ENCODE results near the gene NPB. TPM values are rescaled to one million over a fixed set of nuclear protein-coding genes. Genes with fewer than 3 reads are reported as not detected.
A peak's percentile ranks its signal among the peaks of the same experiment; 100 is the strongest.

Gene NPB
- total and polyA plus RNA-seq, 4 donors = 0.58 to 2.4 (median 1.0) TPM; not detected in 1

- DNase-seq = no peak
- ATAC-seq (ENCODE audit: low FRiP score) = no peak
- Histone ChIP-seq H3K36me3 (ENCODE audit: control insufficient read depth in 1 of 2, insufficient read depth in 2 of 2, low read length in 1 of 2) (peaks cover 0 to 2% of the 10 kb centered on the region in 2 donors), H3K27ac (ENCODE audit: low read depth in 1 of 2, low read length in 2 of 2) (no peak overlapping the region), H3K9me3 (ENCODE audit: control insufficient read depth, low read length) (no peaks in the 10 kb centered on the region), H3K4me3 (ENCODE audit: low read length in 2 of 2) (no peak overlapping the region), H3K4me1 (ENCODE audit: control insufficient read depth in 1 of 2, insufficient read depth in 2 of 2, low read length in 2 of 2) (no peaks in the 10 kb centered on the region), H3K27me3 (ENCODE audit: control insufficient read depth in 1 of 2, insufficient read depth in 2 of 2, low read length in 1 of 2) (no peaks in the 10 kb centered on the region)
- WGBS, 2 donors = 90% methylated on average over 5 of the region's 5 CpGs
- intact Hi-C loops (cut with DNase I) = no loop called here
Measured at GRCh38 chr17:81879121-81879520, 22.9 kb upstream of the NPB start.

DNA sequence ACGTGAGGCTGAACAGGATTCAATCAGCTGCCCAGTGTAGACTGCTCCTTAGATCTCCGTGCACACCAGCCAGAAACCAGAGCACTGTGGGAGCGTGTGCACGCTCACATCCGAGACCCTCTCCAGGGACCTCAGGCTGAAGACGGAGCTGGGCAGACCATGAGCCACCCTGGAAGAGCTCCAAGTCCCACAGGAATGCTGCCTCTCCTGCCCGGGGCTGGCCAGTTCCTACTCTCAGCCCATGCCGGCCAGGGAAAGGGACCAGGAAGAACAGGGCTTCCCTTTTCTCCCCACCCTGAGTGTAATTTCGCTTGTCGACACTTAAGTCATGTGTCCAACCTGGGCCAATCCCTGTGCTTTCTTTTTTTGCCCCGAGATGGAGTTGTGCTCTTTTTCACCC, 17.5 kb upstream of the NPB start:
- Histone ChIP-seq H3K27me3 (ENCODE audit: control insufficient read depth in 1 of 2, insufficient read depth in 2 of 2, low read length in 1 of 2) (no peaks in the 10 kb centered on the region), H3K27ac (ENCODE audit: low read depth in 1 of 2, low read length in 2 of 2) (no peak overlapping the region), H3K9me3 (ENCODE audit: control insufficient read depth, low read length) (no peaks in the 10 kb centered on the region), H3K4me1 (ENCODE audit: control insufficient read depth in 1 of 2, insufficient read depth in 2 of 2, low read length in 2 of 2) (no peaks in the 10 kb centered on the region), H3K4me3 (ENCODE audit: low read length in 2 of 2) (no peak overlapping the region), H3K36me3 (ENCODE audit: control insufficient read depth in 1 of 2, insufficient read depth in 2 of 2, low read length in 1 of 2) (peaks cover 0 to 7% of the 10 kb centered on the region in 2 donors)
- intact Hi-C loops (cut with DNase I) = no loop called here
- 7 to 10% methylated on average over 11 of the region's 11 CpGs for WGBS, 2 donors
- DNase-seq (peak in 1 of 2 donors; percentile 77), ATAC-seq (ENCODE audit: low FRiP score) (peak; percentile 47)

GRCh38 chr17:81884968-81885367, 17.1 kb upstream of the NPB start:
- intact Hi-C loops (cut with DNase I) = no loop called here
- no peak overlapping the region for H3K4me3 ChIP-seq (ENCODE audit: low read length in 2 of 2)
- 83% methylated on average over 5 of the region's 5 CpGs for WGBS, 2 donors
- no peak for ATAC-seq (ENCODE audit: low FRiP score)
- peaks cover 0 to 7% of the 10 kb centered on the region in 2 donors for H3K36me3 ChIP-seq (ENCODE audit: control insufficient read depth in 1 of 2, insufficient read depth in 2 of 2, low read length in 1 of 2)
- H3K9me3 ChIP-seq (ENCODE audit: control insufficient read depth, low read length) = no peaks in the 10 kb centered on the region
- peak in 1 of 2 donors; percentile 68 for DNase-seq
- no peaks in the 10 kb centered on the region for H3K4me1 ChIP-seq (ENCODE audit: control insufficient read depth in 1 of 2, insufficient read depth in 2 of 2, low read length in 2 of 2)
- H3K27me3 ChIP-seq (ENCODE audit: control insufficient read depth in 1 of 2, insufficient read depth in 2 of 2, low read length in 1 of 2) = no peaks in the 10 kb centered on the region
- H3K27ac ChIP-seq (ENCODE audit: low read depth in 1 of 2, low read length in 2 of 2) = peak overlapping the region in 1 of 2 donors; percentile 26

DNA sequence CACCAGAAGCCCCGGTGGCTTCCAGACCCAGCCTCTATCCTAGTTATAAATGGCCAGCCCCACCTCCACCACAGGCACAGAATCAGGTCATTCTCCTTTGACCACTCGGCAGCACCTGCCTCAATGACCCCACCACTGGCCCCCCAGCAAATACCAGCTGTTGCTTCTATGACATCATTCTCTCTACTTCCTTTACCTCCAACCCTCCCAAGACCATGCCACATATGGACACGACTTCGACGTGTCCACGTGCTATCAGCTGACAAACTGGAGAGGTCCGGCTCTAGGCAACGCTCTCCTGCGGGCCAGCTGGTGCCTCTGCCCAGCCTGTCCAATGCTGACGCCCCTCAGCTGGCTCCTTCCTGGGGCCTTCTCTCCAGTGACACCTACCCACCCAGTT, 16.6 kb upstream of the NPB start:
- Histone ChIP-seq H3K9me3 (ENCODE audit: control insufficient read depth, low read length) (no peaks in the 10 kb centered on the region), H3K36me3 (ENCODE audit: control insufficient read depth in 1 of 2, insufficient read depth in 2 of 2, low read length in 1 of 2) (peaks cover 0 to 7% of the 10 kb centered on the region in 2 donors)

DNA sequence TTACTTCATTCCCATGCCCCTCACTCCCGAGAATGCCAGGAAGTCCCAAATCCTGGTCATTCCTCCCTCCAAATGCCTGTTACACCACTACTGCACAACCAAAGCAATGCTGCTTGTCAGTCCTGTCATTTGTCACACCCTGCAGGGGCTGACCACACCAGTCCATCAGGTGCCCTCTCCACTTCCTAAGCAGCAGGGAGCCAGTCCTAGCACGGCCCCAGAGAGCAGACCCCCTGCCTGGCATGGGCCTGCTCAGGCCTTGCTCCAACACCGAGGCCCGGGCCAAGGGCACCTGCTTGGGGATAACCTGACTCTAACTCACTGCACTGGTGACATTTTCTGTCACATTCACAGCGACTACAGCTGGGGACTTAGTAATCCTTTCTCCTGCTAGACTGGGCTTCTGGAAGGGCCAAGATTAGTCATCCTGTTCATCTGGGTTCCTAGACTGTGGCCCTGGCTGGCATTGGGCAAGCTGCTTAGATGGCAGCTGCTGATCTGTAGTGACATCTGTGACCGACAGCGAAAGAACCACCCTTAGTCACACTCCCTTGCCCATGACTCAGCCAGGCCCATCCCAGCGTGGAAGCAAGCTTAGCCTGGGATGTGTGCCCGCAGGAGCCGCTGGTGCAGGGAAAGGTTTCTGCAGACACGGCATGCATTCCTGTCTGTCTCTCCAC, 16.0 kb upstream of the NPB start:
- Histone ChIP-seq H3K27ac (ENCODE audit: low read depth in 1 of 2, low read length in 2 of 2) (no peak overlapping the region), H3K4me3 (ENCODE audit: low read length in 2 of 2) (no peak overlapping the region), H3K36me3 (ENCODE audit: control insufficient read depth in 1 of 2, insufficient read depth in 2 of 2, low read length in 1 of 2) (peaks cover 0 to 7% of the 10 kb centered on the region in 2 donors), H3K9me3 (ENCODE audit: control insufficient read depth, low read length) (no peaks in the 10 kb centered on the region), H3K4me1 (ENCODE audit: control insufficient read depth in 1 of 2, insufficient read depth in 2 of 2, low read length in 2 of 2) (no peaks in the 10 kb centered on the region), H3K27me3 (ENCODE audit: control insufficient read depth in 1 of 2, insufficient read depth in 2 of 2, low read length in 1 of 2) (no peaks in the 10 kb centered on the region)
- intact Hi-C loops (cut with DNase I) = no loop called here
- ATAC-seq (ENCODE audit: low FRiP score) (no peak), DNase-seq (peak in 1 of 2 donors; percentile 48)
- 76 to 84% methylated on average over 11 of the region's 11 CpGs for WGBS, 2 donors

More for the DNA sequence above, 16.6 kb upstream of the NPB start:
- intact Hi-C loops (cut with DNase I) = no loop called here
- H3K27me3 ChIP-seq (ENCODE audit: control insufficient read depth in 1 of 2, insufficient read depth in 2 of 2, low read length in 1 of 2) = no peaks in the 10 kb centered on the region
- H3K4me3 ChIP-seq (ENCODE audit: low read length in 2 of 2) = no peak overlapping the region
- no peaks in the 10 kb centered on the region for H3K4me1 ChIP-seq (ENCODE audit: control insufficient read depth in 1 of 2, insufficient read depth in 2 of 2, low read length in 2 of 2)
- WGBS, 2 donors = 82 to 83% methylated on average over 10 of the region's 10 CpGs
- no peak for DNase-seq
- ATAC-seq (ENCODE audit: low FRiP score) = no peak
- no peak overlapping the region for H3K27ac ChIP-seq (ENCODE audit: low read depth in 1 of 2, low read length in 2 of 2)

GRCh38 chr17:81888105-81888987, 13.7 kb upstream of the NPB start:
- ATAC-seq (ENCODE audit: low FRiP score) (no peak), DNase-seq (no peak)
- Histone ChIP-seq H3K9me3 (ENCODE audit: control insufficient read depth, low read length) (no peaks in the 10 kb centered on the region), H3K27me3 (ENCODE audit: control insufficient read depth in 1 of 2, insufficient read depth in 2 of 2, low read length in 1 of 2) (no peaks in the 10 kb centered on the region), H3K4me1 (ENCODE audit: control insufficient read depth in 1 of 2, insufficient read depth in 2 of 2, low read length in 2 of 2) (no peaks in the 10 kb centered on the region), H3K27ac (ENCODE audit: low read depth in 1 of 2, low read length in 2 of 2) (no peak overlapping the region), H3K4me3 (ENCODE audit: low read length in 2 of 2) (no peak overlapping the region), H3K36me3 (ENCODE audit: control insufficient read depth in 1 of 2, insufficient read depth in 2 of 2, low read length in 1 of 2) (peaks cover 0 to 7% of the 10 kb centered on the region in 2 donors)
- WGBS, 2 donors = 90 to 92% methylated on average over 44 of the region's 44 CpGs
- intact Hi-C loops (cut with DNase I) = no loop called here

GRCh38 chr17:81888988-81889595, 12.9 kb upstream of the NPB start:
- WGBS, 2 donors = 92 to 93% methylated on average over 16 of the region's 16 CpGs
- DNase-seq = no peak
- no peak overlapping the region for H3K27ac ChIP-seq (ENCODE audit: low read depth in 1 of 2, low read length in 2 of 2)
- H3K36me3 ChIP-seq (ENCODE audit: control insufficient read depth in 1 of 2, insufficient read depth in 2 of 2, low read length in 1 of 2) = peaks cover 0 to 7% of the 10 kb centered on the region in 2 donors
- H3K4me3 ChIP-seq (ENCODE audit: low read length in 2 of 2) = no peak overlapping the region
- H3K9me3 ChIP-seq (ENCODE audit: control insufficient read depth, low read length) = no peaks in the 10 kb centered on the region
- intact Hi-C loops (cut with DNase I) = no loop called here
- no peaks in the 10 kb centered on the region for H3K27me3 ChIP-seq (ENCODE audit: control insufficient read depth in 1 of 2, insufficient read depth in 2 of 2, low read length in 1 of 2)
- ATAC-seq (ENCODE audit: low FRiP score) = no peak
- H3K4me1 ChIP-seq (ENCODE audit: control insufficient read depth in 1 of 2, insufficient read depth in 2 of 2, low read length in 2 of 2) = no peaks in the 10 kb centered on the region

DNA sequence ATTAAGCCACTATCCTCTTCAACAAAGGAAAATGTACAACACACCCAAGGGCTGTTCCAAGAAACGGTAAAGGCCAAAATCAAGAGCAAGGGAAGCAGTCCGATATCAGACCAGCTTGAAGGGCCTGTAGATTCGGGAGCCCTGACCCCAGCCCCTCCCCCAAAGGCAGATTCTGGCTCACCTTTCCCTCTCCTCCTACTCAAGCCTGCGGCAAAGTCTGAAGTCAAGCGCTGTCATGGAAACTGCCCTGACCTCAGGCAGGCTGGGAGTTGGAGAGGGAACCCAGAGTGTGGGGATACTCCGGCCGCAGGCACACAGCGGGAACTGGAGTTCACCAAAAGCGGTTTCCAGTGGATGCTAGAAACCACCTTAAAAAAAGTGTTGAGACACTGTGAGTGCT, 12.4 kb upstream of the NPB start:
- intact Hi-C loops (cut with DNase I) = no loop called here
- Histone ChIP-seq H3K36me3 (ENCODE audit: control insufficient read depth in 1 of 2, insufficient read depth in 2 of 2, low read length in 1 of 2) (peaks cover 0 to 7% of the 10 kb centered on the region in 2 donors), H3K4me3 (ENCODE audit: low read length in 2 of 2) (no peak overlapping the region), H3K4me1 (ENCODE audit: control insufficient read depth in 1 of 2, insufficient read depth in 2 of 2, low read length in 2 of 2) (no peaks in the 10 kb centered on the region), H3K27ac (ENCODE audit: low read depth in 1 of 2, low read length in 2 of 2) (no peak overlapping the region), H3K9me3 (ENCODE audit: control insufficient read depth, low read length) (no peaks in the 10 kb centered on the region), H3K27me3 (ENCODE audit: control insufficient read depth in 1 of 2, insufficient read depth in 2 of 2, low read length in 1 of 2) (no peaks in the 10 kb centered on the region)
- 87 to 89% methylated on average over 9 of the region's 9 CpGs for WGBS, 2 donors
- ATAC-seq (ENCODE audit: low FRiP score) (no peak), DNase-seq (no peak)

Measured in aorta (tissue), 5 donors.